Superior temporal gyrus (tissue), 1 donor: Measurements from ENCODE around the gene DBH.

Experiments used
- DNase-seq: peaks from one replicate; pipeline ENCODE4 v3.0.0-alpha.2; 2016; ENCODE audit errors: extremely low spot score

DBH gene

GRCh38 chr9:133635533-133636531 lies at the start of gene DBH:
TSS of gene DBH (plus strand) at chr9:133636363. CDS start at chr9:133636372, 9 bp downstream.
- DNase-seq = no peak

DNA sequence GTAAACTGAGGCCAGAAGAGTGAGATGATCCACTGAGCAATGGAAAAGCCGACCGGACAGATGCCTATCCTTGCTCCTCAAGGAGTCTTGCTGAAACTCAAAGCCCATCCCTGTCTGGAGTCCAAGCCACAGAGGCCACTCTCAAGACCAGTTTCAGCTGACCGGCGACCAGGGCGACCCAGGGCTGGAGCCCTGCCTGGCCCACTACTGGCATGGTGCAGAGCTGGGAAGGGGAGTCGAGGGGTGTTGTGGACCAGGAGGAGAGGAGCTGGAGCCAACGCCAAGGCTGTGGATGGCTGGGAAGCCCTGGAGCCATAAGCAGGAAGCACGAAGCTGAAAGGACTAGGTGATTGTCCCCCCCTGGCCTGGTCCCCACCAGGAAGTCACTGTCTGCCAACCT lies 49.1 kb upstream of the DBH start:
- DNase-seq = no peak

DNA sequence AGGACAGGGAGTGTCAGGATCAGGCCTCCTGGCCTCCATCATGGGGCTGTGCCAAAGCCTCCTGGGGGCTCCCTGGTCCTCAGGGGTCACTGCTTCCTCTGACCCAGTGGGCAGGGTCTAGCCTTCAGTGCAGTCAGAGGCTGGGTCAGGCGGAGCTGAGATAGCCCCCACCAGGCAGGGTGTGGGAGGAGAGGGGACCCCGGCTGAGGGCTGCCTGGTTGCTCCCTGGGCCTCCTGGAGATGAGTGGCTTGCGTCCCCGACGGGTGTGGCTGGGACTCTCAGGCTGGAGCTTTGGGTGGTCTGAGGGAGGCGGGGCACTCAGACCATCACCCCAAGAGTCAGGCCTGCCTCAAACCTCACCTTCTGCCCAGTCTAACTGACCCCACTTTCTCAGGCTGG lies 48.7 kb upstream of the DBH start:
- no peak for DNase-seq

GRCh38 chr9:133589454-133590227 lies 46.5 kb upstream of the DBH start:
- no peak for DNase-seq

DNA sequence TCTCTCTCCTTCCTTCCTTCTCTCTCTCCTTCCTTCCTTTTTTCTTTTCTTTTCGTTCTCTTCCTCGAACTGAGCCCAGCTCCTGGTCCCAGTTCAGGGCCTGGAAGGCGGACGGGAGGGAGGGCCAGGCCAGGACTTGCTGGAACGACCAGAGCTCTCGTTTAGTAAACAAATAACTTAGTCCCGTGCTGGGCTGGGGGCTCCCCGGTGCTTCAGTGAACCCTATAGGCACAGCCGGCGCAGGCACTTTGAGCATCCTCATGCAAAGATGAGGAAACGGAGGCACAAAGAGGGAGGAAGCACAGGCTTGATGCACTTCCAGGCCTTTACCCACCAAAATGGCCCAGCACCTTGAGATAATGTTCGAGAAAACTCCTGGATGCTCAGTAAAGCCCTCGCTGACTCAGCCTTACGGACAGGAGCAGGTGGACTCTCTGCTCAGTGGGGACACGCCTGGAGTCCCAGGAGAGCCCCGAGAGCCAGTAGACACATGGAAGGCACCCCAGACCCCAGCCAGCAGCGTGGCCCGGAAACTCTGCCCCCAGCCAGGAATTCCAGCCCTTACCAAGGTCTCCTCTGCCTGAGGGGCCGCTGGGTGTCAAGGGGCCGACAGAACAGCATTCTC lies 45.8 kb upstream of the DBH start:
- no peak for DNase-seq

GRCh38 chr9:133591116-133591910 lies 44.9 kb upstream of the DBH start:
- DNase-seq = no peak

DNA sequence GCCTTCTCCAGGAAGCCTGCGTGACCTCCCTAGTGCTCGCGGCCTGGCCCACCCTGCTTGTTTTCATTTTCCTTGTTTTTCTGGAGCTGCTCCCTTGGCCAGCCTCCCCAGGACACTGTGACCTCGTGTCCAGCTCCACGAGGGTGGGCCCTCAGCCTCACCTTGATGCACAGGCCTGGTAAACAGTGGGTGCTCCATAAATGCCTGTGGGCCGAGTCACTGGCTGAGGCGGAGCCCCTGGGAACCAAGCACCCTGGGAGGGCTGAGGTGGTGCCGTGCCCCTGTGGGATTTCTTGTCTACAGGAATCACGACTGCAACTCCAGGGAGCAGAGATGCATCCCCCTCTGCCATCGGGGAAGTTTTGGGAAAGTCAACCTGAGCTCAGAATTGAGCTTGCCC lies 44.2 kb upstream of the DBH start:
- DNase-seq = no peak

- no peak for DNase-seq
These were observed 43.3 kb upstream of the DBH start for GRCh38 chr9:133592731-133593409.

- DNase-seq = no peak
These were observed 42.4 kb upstream of the DBH start for GRCh38 chr9:133593587-133594253.

- DNase-seq = no peak
These were observed 41.9 kb upstream of the DBH start for GRCh38 chr9:133594310-133594709.

DNA sequence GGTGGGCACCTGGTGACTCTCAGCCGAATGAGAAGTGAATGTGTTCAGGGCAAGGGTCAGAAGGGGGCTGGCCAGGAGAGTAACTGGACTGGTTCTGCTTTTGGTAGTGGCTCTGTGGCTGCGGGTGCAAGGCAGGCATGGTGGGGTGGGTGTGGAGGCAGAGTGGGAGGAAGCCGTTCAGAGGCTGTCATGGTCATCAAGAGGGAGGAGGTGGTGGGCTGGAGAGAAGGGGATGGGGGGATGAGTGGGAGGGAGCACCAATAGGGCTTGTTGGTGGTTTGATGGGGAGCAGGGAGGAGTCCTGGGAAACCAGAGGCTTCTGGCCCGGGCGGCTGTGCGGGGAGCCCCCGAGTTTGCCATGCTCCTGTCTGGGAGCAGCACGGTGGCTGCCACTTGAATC lies 40.3 kb upstream of the DBH start:
- no peak for DNase-seq

DNA sequence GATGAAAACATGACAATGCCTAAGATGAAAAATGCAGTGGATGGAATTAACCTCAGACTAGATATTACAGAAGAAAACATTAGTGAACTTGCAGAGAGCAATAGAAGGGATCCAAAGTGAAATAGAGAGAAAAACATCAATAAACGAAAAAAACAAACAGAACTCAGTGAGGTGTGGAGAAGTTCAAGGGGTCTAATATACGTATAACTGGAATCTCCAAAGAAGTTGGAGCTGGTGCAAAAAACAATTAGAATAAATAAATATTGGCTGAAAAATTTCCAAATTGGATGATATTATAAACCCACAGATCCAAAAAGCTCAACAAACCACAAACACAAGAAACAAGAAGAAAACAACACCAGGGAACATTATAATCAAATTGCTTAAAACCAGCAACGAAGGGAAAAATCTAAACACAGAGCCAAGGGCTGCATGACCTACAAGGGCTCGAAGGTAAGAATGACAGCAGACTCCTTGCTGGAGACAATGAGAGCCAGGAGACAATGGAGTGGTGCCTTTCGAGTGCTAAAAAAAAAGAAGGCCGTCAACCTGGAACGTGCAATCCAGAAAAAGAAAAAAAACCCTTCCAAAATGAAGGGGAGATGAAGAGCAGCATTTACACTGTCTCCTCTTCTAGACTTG lies 38.7 kb upstream of the DBH start:
- no peak for DNase-seq

DNA sequence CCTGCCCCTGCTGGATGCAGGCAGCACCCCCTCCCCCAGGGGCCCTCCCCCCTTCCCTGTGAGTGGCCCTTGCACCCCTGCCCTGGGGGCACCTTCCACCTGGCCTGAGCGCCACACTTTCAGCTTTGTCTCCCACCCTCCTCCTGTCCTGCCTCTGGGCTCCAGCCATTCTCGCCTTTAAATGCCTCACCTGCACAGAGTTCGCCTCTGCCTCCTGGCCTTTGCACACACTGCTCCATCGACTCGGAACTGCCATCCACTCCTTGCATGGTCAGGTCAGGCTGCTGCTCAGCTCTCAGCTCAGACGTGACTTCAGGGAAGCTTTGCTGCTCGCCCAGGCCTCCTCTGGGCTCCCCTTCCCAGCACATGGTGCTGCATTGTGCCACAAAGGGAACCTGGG lies 37.2 kb upstream of the DBH start:
- DNase-seq = no peak

GRCh38 chr9:133599470-133600173 lies 36.5 kb upstream of the DBH start:
- no peak for DNase-seq

GRCh38 chr9:133600739-133601138 lies 35.4 kb upstream of the DBH start:
- DNase-seq = no peak

GRCh38 chr9:133601746-133602145 lies 34.4 kb upstream of the DBH start:
- DNase-seq = no peak

DNA sequence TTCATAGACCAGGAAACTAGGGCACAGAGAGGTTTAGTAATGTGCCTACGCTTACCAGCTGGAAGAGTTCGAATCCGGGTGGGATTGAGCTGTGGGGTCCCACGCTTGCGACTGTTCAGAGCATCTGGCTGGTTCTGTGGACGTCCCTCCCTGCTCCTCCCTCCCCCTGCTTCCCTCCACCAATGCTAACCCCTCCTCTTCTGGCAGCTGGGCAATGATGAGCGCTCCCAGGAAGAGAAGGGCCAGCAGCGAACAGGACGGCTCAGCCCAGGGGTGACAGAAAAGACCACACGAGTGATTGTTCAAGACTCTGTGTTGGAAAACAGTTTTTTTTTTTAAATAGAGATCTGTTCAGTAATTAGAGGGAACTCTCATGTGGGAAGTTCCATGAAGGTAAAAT lies 33.9 kb upstream of the DBH start:
- DNase-seq = no peak

DNA sequence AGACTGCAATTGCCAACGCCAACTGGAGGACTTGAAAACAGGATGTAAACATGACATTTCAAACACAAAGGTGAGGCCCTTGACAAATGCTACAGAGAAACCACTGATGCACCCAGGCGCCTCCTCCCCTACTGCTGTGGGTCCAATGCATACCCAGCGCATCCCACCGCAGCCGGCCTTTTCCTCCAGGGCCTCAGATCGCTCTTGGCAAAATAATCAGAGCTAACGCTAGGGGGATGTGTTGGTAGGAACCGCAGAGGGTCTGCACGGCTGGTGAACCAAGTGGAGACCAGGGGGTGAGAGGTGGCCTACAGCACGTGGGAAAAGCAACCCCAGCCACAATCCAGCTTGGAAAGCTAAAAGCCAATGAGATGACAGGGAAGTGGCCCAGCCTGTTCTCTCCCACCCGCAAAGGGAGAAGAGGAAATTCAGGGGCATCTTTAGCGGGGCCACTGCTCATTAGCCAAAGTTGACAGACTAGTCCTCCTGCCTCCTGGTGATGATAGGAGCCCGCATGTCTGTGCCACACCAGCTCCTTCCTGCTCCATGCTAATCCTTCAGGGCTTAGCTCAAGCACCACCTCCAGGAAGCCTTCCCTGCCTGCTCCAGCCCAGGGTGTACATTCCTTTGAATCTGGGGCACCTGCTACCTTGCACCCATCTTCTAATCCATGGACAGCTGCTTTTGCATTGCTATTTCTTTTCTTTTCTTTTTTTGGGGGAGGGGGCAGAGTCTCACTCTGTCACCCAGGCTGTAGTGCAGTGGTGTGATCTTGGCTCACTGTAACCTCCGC lies 32.8 kb upstream of the DBH start:
- no peak for DNase-seq
